Esophagus muscularis mucosa (tissue), 3 donors: Measurements from ENCODE around the gene ACLY.

Experiments
- CTCF ChIP-seq, 3 experiments: fragments of 200-600 bp in 2 of 3; fragments of 450-650 bp in 1 of 3; sonication (generic) in 2 of 3; IDR thresholded peaks; one replicate each; pipeline ENCODE4 v1.5.1; 2017 to 2019; ENCODE audit warnings: antibody characterized with exemption in 3 of 3, mild to moderate bottlenecking in 2 of 3, moderate library complexity in 1 of 3
- POLR2A ChIP-seq: fragments of 450-650 bp; IDR thresholded peaks from one replicate; pipeline ENCODE4 v1.6.1; 2017; ENCODE audit warnings: antibody characterized with exemption, moderate library complexity, mild to moderate bottlenecking, low read depth

- no peak for TF ChIP-seq CTCF (IDR thresholded peaks at IDR 0.05)
- TF ChIP-seq POLR2A = no peak
Measured at GRCh38 chr17:41871789-41872188, 47.0 kb downstream of the ACLY start.
